H1 (cell line): ENCODE data around the gene IAPP. TPM values are rescaled to one million over a fixed set of nuclear protein-coding genes. Genes with fewer than 3 reads are reported as not detected.

Experiments
- CTCF ChIA-PET: fragments of 300-600 bp; sonication (Branson Sonifier 250); formaldehyde crosslinking; loops from one replicate; lab custom pipeline; 2021; ENCODE audit not compliant: partially characterized antibody; lab: Charles Lee
- POLR2A ChIA-PET: fragments of 300-600 bp; sonication (Branson Sonifier 250); formaldehyde crosslinking; loops from one replicate; lab custom pipeline; 2021; ENCODE audit warnings: inconsistent platforms; ENCODE audit not compliant: partially characterized antibody; lab: Charles Lee
- DNase-seq, 2 experiments: peaks; one replicate each; pipeline versions ENCODE4 v3.0.0 to v3.0.0-alpha.2; 2010 to 2022; ENCODE audit warnings: low spot score in 2 of 2, low read depth in 1 of 2, mixed read lengths in 1 of 2
- FAIRE-seq: peaks from 2 replicates; lab custom pipeline; 2011; peaks lifted over from hg19 to GRCh38; lab: Jason Lieb, UNC
- H2AFZ ChIP-seq: 2 replicates; pipeline ENCODE4 v1.8.1; 2012; ENCODE audit warnings: low read length, inconsistent platforms
- H2AK5ac ChIP-seq: 2 replicates; pipeline ENCODE4 v1.6.1; 2013; ENCODE audit warnings: low read depth, low read length
- H2BK120ac ChIP-seq: replicated peaks from 2 replicates; pipeline ENCODE3; 2013; ENCODE audit warnings: low read depth, low read length, inconsistent platforms
- H2BK12ac ChIP-seq: 2 replicates; pipeline ENCODE4 v1.6.1; 2013; ENCODE audit warnings: low read depth, low read length
- H2BK15ac ChIP-seq: 2 replicates; pipeline ENCODE4 v1.6.1; 2013; ENCODE audit warnings: low read length
- H2BK20ac ChIP-seq: 2 replicates; pipeline ENCODE4 v1.6.1; 2013; ENCODE audit warnings: low read length
- H2BK5ac ChIP-seq: 2 replicates; pipeline ENCODE4 v1.6.1; 2013; ENCODE audit warnings: low read depth, low read length
- H3K14ac ChIP-seq: 2 replicates; pipeline ENCODE4 v1.6.1; 2013; ENCODE audit warnings: inconsistent platforms; ENCODE audit not compliant: insufficient read length
- H3K18ac ChIP-seq: 2 replicates; pipeline ENCODE4 v1.6.1; 2013; ENCODE audit warnings: low read length; ENCODE audit errors: extremely low read depth
- H3K23ac ChIP-seq: 2 replicates; pipeline ENCODE4 v1.6.1; 2013; ENCODE audit warnings: inconsistent platforms; ENCODE audit not compliant: insufficient read length
- H3K23me2 ChIP-seq: 2 replicates; pipeline ENCODE4 v1.6.1; 2013; ENCODE audit warnings: low read depth, low read length
- H3K27ac ChIP-seq: 2 replicates; pipeline ENCODE4 v1.6.1; 2011; ENCODE audit warnings: low read depth, low read length, inconsistent platforms
- H3K27me3 ChIP-seq, 4 experiments: replicated peaks in 1 of 4; 1 replicate in 1 of 4; 2 replicates in 3 of 4; pipeline versions ENCODE4 v1.6.1 to v1.8.1; 2011 to 2013; ENCODE audit warnings: low read length in 3 of 4, mild to moderate bottlenecking in 3 of 4, inconsistent platforms in 2 of 4, mixed read lengths in 2 of 4, moderate library complexity in 1 of 4; ENCODE audit not compliant: control insufficient read depth in 3 of 4, insufficient read depth in 3 of 4; ENCODE audit errors: extremely low read depth in 1 of 4
- H3K36me3 ChIP-seq, 4 experiments: 2 replicates each; pipeline versions ENCODE4 v1.6.1 to v1.8.1; 2011 to 2013; ENCODE audit warnings: mild to moderate bottlenecking in 4 of 4, low read length in 3 of 4, moderate library complexity in 2 of 4, control low read depth in 1 of 4, inconsistent platforms in 1 of 4; ENCODE audit not compliant: insufficient read depth in 4 of 4, control insufficient read depth in 2 of 4
- H3K4ac ChIP-seq: replicated peaks from 2 replicates; pipeline ENCODE3; 2013; ENCODE audit warnings: low read length, low read depth, mixed read lengths, inconsistent platforms; ENCODE audit not compliant: insufficient read length
- H3K4me1 ChIP-seq, 4 experiments: replicated peaks in 1 of 4; 1 replicate in 1 of 4; 2 replicates in 3 of 4; pipeline versions ENCODE4 v1.6.1 to v1.8.1; 2011 to 2013; ENCODE audit warnings: low read length in 3 of 4, inconsistent platforms in 2 of 4, mixed read lengths in 1 of 4; ENCODE audit not compliant: insufficient read depth in 4 of 4, control insufficient read depth in 3 of 4
- H3K4me2 ChIP-seq, 2 experiments: 2 replicates each; pipeline versions ENCODE4 v1.6.1 to v1.8.1; 2011 to 2013; ENCODE audit warnings: low read depth in 2 of 2, low read length in 2 of 2, control low read depth in 1 of 2, inconsistent platforms in 1 of 2, mild to moderate bottlenecking in 1 of 2; ENCODE audit not compliant: insufficient read depth in 1 of 2
- H3K4me3 ChIP-seq, 4 experiments: fragments of 200-600, 300-600 bp in 1 of 4; sonication (generic), shearing (Covaris generic), sonication (Bioruptor Twin) in 1 of 4; 2 replicates each; pipeline versions ENCODE4 v1.5.1 to v1.8.1; 2011 to 2016; ENCODE audit warnings: low read length in 4 of 4, low read depth in 3 of 4, control low read depth in 2 of 4, inconsistent platforms in 2 of 4, mild to moderate bottlenecking in 2 of 4, mixed read lengths in 1 of 4, moderate library complexity in 1 of 4; ENCODE audit not compliant: insufficient read depth in 2 of 4; ENCODE audit errors: extremely low read depth in 1 of 4
- H3K56ac ChIP-seq: replicated peaks from 2 replicates; pipeline ENCODE3; 2013; ENCODE audit warnings: low read depth, mild to moderate bottlenecking, mixed read lengths, low read length, inconsistent platforms; ENCODE audit not compliant: insufficient read length
- H3K79me1 ChIP-seq: 2 replicates; pipeline ENCODE4 v1.6.1; 2013; ENCODE audit warnings: low read depth, low read length, control low read depth
- H3K79me2 ChIP-seq, 2 experiments: 2 replicates each; pipeline versions ENCODE4 v1.6.1 to v1.8.1; 2012 to 2013; ENCODE audit warnings: low read length in 2 of 2, mild to moderate bottlenecking in 2 of 2, inconsistent platforms in 1 of 2; ENCODE audit not compliant: insufficient read depth in 2 of 2, control insufficient read depth in 1 of 2
- H3K9ac ChIP-seq, 4 experiments: replicated peaks in 1 of 4; 1 replicate in 1 of 4; 2 replicates in 3 of 4; pipeline versions ENCODE4 v1.6.1 to v1.8.1; 2011 to 2013; ENCODE audit warnings: low read depth in 3 of 4, low read length in 3 of 4, control low read depth in 2 of 4, mild to moderate bottlenecking in 2 of 4, moderate library complexity in 2 of 4, inconsistent platforms in 1 of 4; ENCODE audit errors: extremely low read depth in 1 of 4
- H3K9me3 ChIP-seq, 2 experiments: 2 replicates each; pipeline versions ENCODE4 v1.6.1 to v1.8.1; 2012 to 2013; ENCODE audit warnings: mild to moderate bottlenecking in 2 of 2, moderate library complexity in 2 of 2, control low read depth in 1 of 2, inconsistent platforms in 1 of 2, low read depth in 1 of 2, low read length in 1 of 2, mixed read lengths in 1 of 2; ENCODE audit not compliant: insufficient read depth in 2 of 2
- H4K20me1 ChIP-seq, 2 experiments: replicated peaks in 1 of 2; 2 replicates each; pipeline versions ENCODE3 to v1.8.1; 2011 to 2013; ENCODE audit warnings: inconsistent platforms in 2 of 2, low read length in 2 of 2, mild to moderate bottlenecking in 1 of 2; ENCODE audit not compliant: insufficient read depth in 2 of 2, control insufficient read depth in 1 of 2
- H4K5ac ChIP-seq: 2 replicates; pipeline ENCODE4 v1.6.1; 2013; ENCODE audit warnings: low read length, low read depth, mixed read lengths, inconsistent platforms; ENCODE audit not compliant: insufficient read length
- H4K8ac ChIP-seq: 2 replicates; pipeline ENCODE4 v1.8.0; 2013; ENCODE audit warnings: mild to moderate bottlenecking, moderate library complexity, low read length, inconsistent platforms; ENCODE audit not compliant: insufficient read depth; ENCODE audit errors: extremely low read depth
- H4K91ac ChIP-seq: replicated peaks from 2 replicates; pipeline ENCODE3; 2013; ENCODE audit warnings: low read length, mixed read lengths, inconsistent platforms; ENCODE audit not compliant: insufficient read length
- POLR2AphosphoS5 ChIP-seq: IDR thresholded peaks from 2 replicates; pipeline ENCODE4 v1.6.1; 2011; ENCODE audit warnings: low read depth, low read length
- SUZ12 ChIP-seq: fragments of 200-600 bp; sonication (generic); IDR thresholded peaks from 2 replicates; pipeline ENCODE4 v1.6.1; 2012; ENCODE audit warnings: mild to moderate bottlenecking, inconsistent platforms, low read length, moderate library complexity, mixed read lengths
- TAF1 ChIP-seq: IDR thresholded peaks from 2 replicates; pipeline ENCODE4 v1.6.1; 2011; ENCODE audit warnings: mild to moderate bottlenecking, low read depth, low read length
- TEAD4 ChIP-seq: IDR thresholded peaks from 2 replicates; pipeline ENCODE4 v1.6.1; 2012; ENCODE audit warnings: low read depth, low read length, inconsistent platforms, mixed read lengths
- WGBS, 2 experiments: shearing (Covaris generic) in 1 of 2; methylation state at CpG; one replicate each; pipeline versions ENCODE4 v1.1.6 to v1.1.7; 2013 to 2015; ENCODE audit warnings: low lambda C conversion rate in 2 of 2, mixed read lengths in 2 of 2, inconsistent platforms in 1 of 2, low coverage in 1 of 2, missing lambda C conversion rate in 1 of 2; ENCODE audit not compliant: insufficient replicate concordance in 2 of 2, insufficient coverage in 1 of 2, insufficient read length in 1 of 2; ENCODE audit errors: extremely low coverage in 1 of 2, missing lambda C conversion rate in 1 of 2; 5-methylcytosine and 5-hydroxymethylcytosine counted together
- polyA plus RNA-seq, 7 experiments: library from polyadenylated mRNA; depleted of rRNA in 3 of 7; stranded (reverse) in 5 of 7; unstranded in 2 of 7; fragments of >200 nt in 5 of 7; fragments of 200-250 nt in 2 of 7; gene quantifications; 1 replicate in 5 of 7; 2 replicates in 1 of 7; 4 replicates in 1 of 7; pipeline versions ENCODE4 v1.2.1 to v1.2.3, GENCODE V29; 2011 to 2013; ENCODE audit warnings: missing spikeins in 2 of 7, mixed read lengths in 2 of 7
- total RNA-seq: library from RNA; stranded (reverse); fragmentation: NEBNext Ultra II Directional; extraction: Animal tissue kit (Norgen Biotek cat#: 25700); gene quantifications from 2 replicates; pipeline ENCODE4 v1.2.1, GENCODE V29; 2021

The IAPP gene
- total and polyA plus RNA-seq, 2 of the 8 experiments (the other 6 are each of a cell fraction or from before 2014, with no cell fraction given) = not detected

- Histone ChIP-seq H4K8ac (no peak overlapping the region), H2AK5ac (no peak overlapping the region), H3K9me3 (no peaks in the 10 kb centered on the region), H2BK15ac (no peak overlapping the region), H3K4me3 (no peak overlapping the region), H3K27me3 (no peaks in the 10 kb centered on the region), H3K4me1 (no peaks in the 10 kb centered on the region), H3K23ac (no peak overlapping the region), H2BK20ac (no peak overlapping the region), H4K20me1 (no peaks in the 10 kb centered on the region), H4K5ac (no peak overlapping the region), H3K9ac (no peak overlapping the region), H2BK5ac (no peak overlapping the region), H3K56ac (no peak overlapping the region), H2BK12ac (no peak overlapping the region), H3K4ac (no peak overlapping the region), H2BK120ac (no peak overlapping the region), H3K79me1 (no peaks in the 10 kb centered on the region), H3K79me2 (no peaks in the 10 kb centered on the region), H3K14ac (no peak overlapping the region), H3K23me2 (no peaks in the 10 kb centered on the region), H3K18ac (no peak overlapping the region), H3K4me2 (no peak overlapping the region), H3K27ac (no peak overlapping the region), H3K36me3 (no peaks in the 10 kb centered on the region), H4K91ac (no peak overlapping the region), H2AFZ (no peak overlapping the region)
- 89% methylated on average over 2 of the region's 2 CpGs; no CpG with 5 or more reads in 1 of the 2 experiments for WGBS, 2 experiments
- DNase-seq = no peak
- TF ChIP-seq TAF1 (no peak), TEAD4 (no peak), SUZ12 (no peak), POLR2AphosphoS5 (no peak)
- ChIA-PET POLR2A (interaction anchor here (1.1 kb wide), 1 partner anchor 18 kb away, joined by 3 read pairs; no protein-coding TSS in a partner anchor), CTCF (interaction anchor here (1.2 to 1.6 kb wide), 2 partner anchors 67 to 72 kb away, joined by 3 read pairs; no protein-coding TSS in a partner anchor)
- FAIRE-seq = no peak
These were observed 11.6 kb downstream of the IAPP start for GRCh38 chr12:21384261-21384660.
